CD1c-positive myeloid dendritic cell (primary cell): ENCODE data around the gene ETNK2.
"Not testable (repeated sequence)": the region's sequence is repeated elsewhere in the genome, so short reads cannot be mapped to it uniquely, and the experiment has no call there.

Experiments
- DNase-seq: peaks from one replicate; pipeline ENCODE4 v3.0.0-alpha.2; 2016; ENCODE audit errors: extremely low spot score

Gene ETNK2

GRCh38 chr1:204098683-204099082 is 53.2 kb downstream of the ETNK2 start:
- no peak for DNase-seq

GRCh38 chr1:204096931-204097330 is 54.9 kb downstream of the ETNK2 start:
- no peak for DNase-seq

- DNase-seq: no peak
These were observed 56.8 kb downstream of the ETNK2 start for GRCh38 chr1:204094856-204095634.

GRCh38 chr1:204094313-204094729 is 57.5 kb downstream of the ETNK2 start:
- DNase-seq: no peak

GRCh38 chr1:204093781-204094180 is 58.1 kb downstream of the ETNK2 start:
- DNase-seq: no peak

GRCh38 chr1:204093421-204093717 is 58.5 kb downstream of the ETNK2 start:
- DNase-seq: no peak

- no peak for DNase-seq
These were observed 59.0 kb downstream of the ETNK2 start for GRCh38 chr1:204092632-204093420.

- no peak for DNase-seq
These were observed 60.0 kb downstream of the ETNK2 start for GRCh38 chr1:204091787-204092312.

GRCh38 chr1:204091066-204091465 is 60.8 kb downstream of the ETNK2 start:
- DNase-seq: no peak

- DNase-seq: not testable (repeated sequence)
These were observed 61.7 kb downstream of the ETNK2 start for GRCh38 chr1:204090132-204090531.

GRCh38 chr1:204089044-204089751 is 62.6 kb downstream of the ETNK2 start:
- DNase-seq: no peak

GRCh38 chr1:204088596-204088995 is 63.2 kb downstream of the ETNK2 start:
- no peak for DNase-seq

- DNase-seq: no peak
These were observed 63.8 kb downstream of the ETNK2 start for GRCh38 chr1:204087893-204088528.

- DNase-seq: no peak
These were observed 64.5 kb downstream of the ETNK2 start for GRCh38 chr1:204087181-204087892.

GRCh38 chr1:204085876-204086275 is 66.0 kb downstream of the ETNK2 start:
- no peak for DNase-seq

- no peak for DNase-seq
These were observed 67.5 kb downstream of the ETNK2 start for GRCh38 chr1:204084247-204084772.

- no peak for DNase-seq
These were observed 68.4 kb downstream of the ETNK2 start for GRCh38 chr1:204083491-204083890.

GRCh38 chr1:204081791-204082513 is 69.9 kb downstream of the ETNK2 start:
- no peak for DNase-seq

- no peak for DNase-seq
These were observed 70.6 kb downstream of the ETNK2 start for GRCh38 chr1:204081164-204081790.
